H1 (cell line): ENCODE results near the gene APH1B. TPM values are rescaled to one million over a fixed set of nuclear protein-coding genes. Genes with fewer than 3 reads are reported as not detected.

ENCODE experiments used
- PHF8 ChIP-seq: fragments of 200-600 bp; sonication (generic); conservative IDR thresholded peaks from 2 replicates; pipeline ENCODE4 v1.7.1; 2012; ENCODE audit warnings: low read depth, mild to moderate bottlenecking, inconsistent platforms, low read length, moderate library complexity
- polyA plus RNA-seq, 7 experiments: library from polyadenylated mRNA; depleted of rRNA in 3 of 7; stranded (reverse) in 5 of 7; unstranded in 2 of 7; fragments of >200 nt in 5 of 7; fragments of 200-250 nt in 2 of 7; gene quantifications; 1 replicate in 5 of 7; 2 replicates in 1 of 7; 4 replicates in 1 of 7; pipeline versions ENCODE4 v1.2.1 to v1.2.3, GENCODE V29; 2011 to 2013; ENCODE audit warnings: missing spikeins in 2 of 7, mixed read lengths in 2 of 7
- total RNA-seq: library from RNA; stranded (reverse); fragmentation: NEBNext Ultra II Directional; extraction: Animal tissue kit (Norgen Biotek cat#: 25700); gene quantifications from 2 replicates; pipeline ENCODE4 v1.2.1, GENCODE V29; 2021

APH1B gene
- total and polyA plus RNA-seq, 2 of the 8 experiments (the other 6 are each of a cell fraction or from before 2014, with no cell fraction given): 11.5 to 22.9 TPM

DNA sequence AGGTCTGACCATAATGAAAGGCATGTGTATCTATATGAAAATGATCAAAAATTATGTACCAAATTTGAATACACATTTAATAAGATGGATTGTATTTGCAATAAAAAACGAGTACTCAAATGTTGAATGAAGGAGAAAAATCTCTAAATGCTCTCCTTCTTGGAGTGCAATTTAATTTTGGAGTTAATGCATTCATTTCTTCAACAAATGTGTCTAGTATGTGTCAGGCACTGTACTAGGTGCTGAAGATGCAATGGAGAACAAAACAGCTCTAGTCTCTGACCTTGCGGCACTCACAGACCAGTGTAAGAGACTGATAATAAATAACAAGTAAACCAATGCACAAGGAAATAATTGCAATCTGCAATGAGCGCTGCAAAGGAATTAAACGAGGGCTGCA, 75.4 kb downstream of the APH1B start (continued):
- no peak for TF ChIP-seq PHF8
